WTC11 (cell line): ENCODE measurements around the gene ASIP. TPM values are rescaled to one million over a fixed set of nuclear protein-coding genes. Genes with fewer than 3 reads are reported as not detected.

Source experiments
- ATAC-seq: fragments of 200-7000 bp; cut with Tn5 transposase; 2 replicates; pipeline ENCODE4 v1.10.0; 2021; ENCODE audit warnings: mild to moderate bottlenecking, moderate library complexity
- CTCF ChIA-PET: fragments of 300-600 bp; sonication (Branson Sonifier 250); formaldehyde crosslinking; loops from one replicate; lab custom pipeline; 2021; ENCODE audit warnings: antibody characterized with exemption; lab: Charles Lee
- POLR2A ChIA-PET: fragments of 350-600 bp; sonication (Branson Sonifier 250); formaldehyde crosslinking; loops from one replicate; lab custom pipeline; 2021; ENCODE audit warnings: antibody characterized with exemption; lab: Charles Lee
- DNase-seq: peaks from one replicate; pipeline ENCODE4 v3.0.0; 2021; ENCODE audit warnings: low spot score
- H3K27ac Mint-ChIP-seq: 2 replicates; pipeline ENCODE4 v1.8.0; 2021; ENCODE audit warnings: mixed read lengths
- H3K27me3 Mint-ChIP-seq: 2 replicates; pipeline ENCODE4 v1.8.0; 2021; ENCODE audit warnings: low read depth, mild to moderate bottlenecking, moderate library complexity, mixed read lengths
- H3K36me3 Mint-ChIP-seq: 2 replicates; pipeline ENCODE4 v1.8.0; 2021; ENCODE audit warnings: mixed read lengths
- H3K4me1 Mint-ChIP-seq: 2 replicates; pipeline ENCODE4 v1.8.0; 2022; ENCODE audit warnings: mixed read lengths
- H3K4me3 Mint-ChIP-seq: 2 replicates; pipeline ENCODE4 v1.8.0; 2021; ENCODE audit warnings: mild to moderate bottlenecking, moderate library complexity, mixed read lengths
- H3K9me3 Mint-ChIP-seq: 2 replicates; pipeline ENCODE4 v1.8.0; 2021; ENCODE audit warnings: mixed read lengths
- CREB1 ChIP-seq: sonication (generic); formaldehyde crosslinking; IDR thresholded peaks from 2 replicates; pipeline ENCODE4 v1.8.0; 2023; ENCODE audit warnings: mild to moderate bottlenecking, missing genetic modification reagents
- CREM ChIP-seq: sonication (generic); formaldehyde crosslinking; IDR thresholded peaks from 2 replicates; pipeline ENCODE4 v1.8.1; 2022; ENCODE audit warnings: mild to moderate bottlenecking, missing genetic modification reagents, moderate library complexity
- JAZF1 ChIP-seq: fragments of 250-450 bp; sonication (Bioruptor Pico); IDR thresholded peaks from 2 replicates; pipeline ENCODE4 v1.9.0; 2021; ENCODE audit warnings: moderate library complexity, mild to moderate bottlenecking, inconsistent platforms
- MXD4 ChIP-seq: fragments of 250-450 bp; sonication (Bioruptor Pico); IDR thresholded peaks from 2 replicates; pipeline ENCODE4 v1.8.0; 2021; ENCODE audit warnings: mild to moderate bottlenecking, moderate library complexity, borderline replicate concordance
- NR2C2 ChIP-seq: sonication (generic); formaldehyde crosslinking; IDR thresholded peaks from 2 replicates; pipeline ENCODE4 v1.8.0; 2022; ENCODE audit warnings: mild to moderate bottlenecking, missing genetic modification reagents
- PRDM15 ChIP-seq: sonication (generic); formaldehyde crosslinking; IDR thresholded peaks from 2 replicates; pipeline ENCODE4 v1.8.0; 2022; ENCODE audit warnings: missing genetic modification reagents
- TEAD1 ChIP-seq: sonication (generic); formaldehyde crosslinking; IDR thresholded peaks from 2 replicates; pipeline ENCODE4 v1.8.0; 2022; ENCODE audit warnings: mild to moderate bottlenecking, missing genetic modification reagents
- USF2 ChIP-seq: sonication (generic); formaldehyde crosslinking; IDR thresholded peaks from 2 replicates; pipeline ENCODE4 v1.8.1; 2023; ENCODE audit warnings: mild to moderate bottlenecking, missing genetic modification reagents, moderate library complexity
- ZMAT4 ChIP-seq: fragments of 250-450 bp; sonication (Bioruptor Pico); IDR thresholded peaks from 2 replicates; pipeline ENCODE4 v1.9.0; 2021; ENCODE audit warnings: mild to moderate bottlenecking
- ZNF138 ChIP-seq: sonication (generic); formaldehyde crosslinking; conservative IDR thresholded peaks from 2 replicates; pipeline ENCODE4 v1.8.1; 2022; ENCODE audit warnings: mild to moderate bottlenecking, moderate library complexity, missing genetic modification reagents
- ZNF232 ChIP-seq: sonication (generic); formaldehyde crosslinking; IDR thresholded peaks from 2 replicates; pipeline ENCODE4 v1.8.0; 2022; ENCODE audit warnings: mild to moderate bottlenecking, missing genetic modification reagents
- ZNF263 ChIP-seq: sonication (generic); formaldehyde crosslinking; IDR thresholded peaks from 2 replicates; pipeline ENCODE4 v1.8.1; 2022; ENCODE audit warnings: low read depth, mild to moderate bottlenecking, moderate library complexity, missing genetic modification reagents
- ZNF396 ChIP-seq: fragments of 250-450 bp; sonication (Bioruptor Pico); IDR thresholded peaks from 2 replicates; pipeline ENCODE4 v1.8.0; 2021; ENCODE audit warnings: mild to moderate bottlenecking, moderate library complexity, borderline replicate concordance
- ZSCAN18 ChIP-seq: fragments of 250-450 bp; sonication (Bioruptor Pico); IDR thresholded peaks from 2 replicates; pipeline ENCODE4 v2.1.2; 2022; ENCODE audit warnings: mild to moderate bottlenecking, moderate library complexity
- total RNA-seq: library from RNA; stranded (reverse); gene quantifications from 3 replicates; pipeline ENCODE4 v1.2.3, GENCODE V29; 2021
- TF ChIP-seq, protein P1 (sequence below): sonication (generic); formaldehyde crosslinking; IDR thresholded peaks from 2 replicates; pipeline ENCODE4 v1.8.1; 2023; ENCODE audit warnings: mild to moderate bottlenecking, missing genetic modification reagents, moderate library complexity
- TF ChIP-seq, protein P2 (sequence below): sonication (generic); formaldehyde crosslinking; conservative IDR thresholded peaks from 2 replicates; pipeline ENCODE4 v1.8.1; 2023; ENCODE audit warnings: mild to moderate bottlenecking, low read depth, missing genetic modification reagents, moderate library complexity

Gene ASIP
- total RNA-seq, 1 experiment from 2014 or later = not detected

GRCh38 chr20:34216382-34216742 is 24.9 kb upstream of the ASIP start (continued):
- TF ChIP-seq ZSCAN18 (CRISPR knock-in tag) (no peak), USF2 (no peak), NR2C2 (CRISPR knock-in tag) (no peak), ZNF232 (CRISPR knock-in tag) (no peak)

DNA sequence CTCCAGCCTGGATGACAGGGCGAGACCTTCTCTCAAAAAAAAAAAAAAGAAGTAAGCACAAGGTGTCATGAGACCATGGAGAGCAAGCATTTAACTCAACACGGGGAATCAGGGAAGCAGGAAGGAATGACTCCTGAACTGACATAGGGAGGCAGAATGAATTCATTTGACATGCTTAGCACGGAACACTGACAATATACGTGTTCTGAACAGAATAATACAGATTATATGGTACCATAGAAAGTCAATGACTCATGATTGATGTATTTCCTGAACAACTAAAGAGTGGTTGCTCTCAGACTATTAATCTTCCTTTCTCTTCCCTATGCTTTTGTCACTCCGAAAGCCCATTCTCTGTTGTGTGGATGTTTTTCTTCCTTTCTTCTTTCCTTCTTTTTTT is 20.7 kb upstream of the ASIP start:
- Mint-ChIP-seq H3K4me3 (no peak overlapping the region), H3K36me3 (no peaks in the 10 kb centered on the region), H3K4me1 (peaks cover 5% of the 10 kb centered on the region; the same call in 1 of the 2 replicates), H3K27ac (no peak overlapping the region)
- DNase-seq (no peak), ATAC-seq (no peak)
- CTCF ChIA-PET = no interaction called here
- POLR2A ChIA-PET = interaction anchor here (0.6 kb wide), 1 partner anchor 990 kb away, joined by 6 read pairs; no protein-coding TSS in a partner anchor
- TF ChIP-seq ZMAT4 (no peak), ZNF263 (no peak), USF2 (no peak), PRDM15 (no peak), JAZF1 (no peak), ZNF138 (CRISPR knock-in tag) (no peak), ZSCAN18 (CRISPR knock-in tag) (no peak), TEAD1 (CRISPR knock-in tag) (no peak), MXD4 (CRISPR knock-in tag) (no peak), ZNF396 (CRISPR knock-in tag) (no peak), CREB1 (CRISPR knock-in tag) (no peak), CREM (CRISPR knock-in tag) (no peak)
- TF ChIP-seq, protein P1, sequence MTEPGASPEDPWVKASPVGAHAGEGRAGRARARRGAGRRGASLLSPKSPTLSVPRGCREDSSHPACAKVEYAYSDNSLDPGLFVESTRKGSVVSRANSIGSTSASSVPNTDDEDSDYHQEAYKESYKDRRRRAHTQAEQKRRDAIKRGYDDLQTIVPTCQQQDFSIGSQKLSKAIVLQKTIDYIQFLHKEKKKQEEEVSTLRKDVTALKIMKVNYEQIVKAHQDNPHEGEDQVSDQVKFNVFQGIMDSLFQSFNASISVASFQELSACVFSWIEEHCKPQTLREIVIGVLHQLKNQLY (CRISPR knock-in tag) = no peak
- TF ChIP-seq, protein P2, sequence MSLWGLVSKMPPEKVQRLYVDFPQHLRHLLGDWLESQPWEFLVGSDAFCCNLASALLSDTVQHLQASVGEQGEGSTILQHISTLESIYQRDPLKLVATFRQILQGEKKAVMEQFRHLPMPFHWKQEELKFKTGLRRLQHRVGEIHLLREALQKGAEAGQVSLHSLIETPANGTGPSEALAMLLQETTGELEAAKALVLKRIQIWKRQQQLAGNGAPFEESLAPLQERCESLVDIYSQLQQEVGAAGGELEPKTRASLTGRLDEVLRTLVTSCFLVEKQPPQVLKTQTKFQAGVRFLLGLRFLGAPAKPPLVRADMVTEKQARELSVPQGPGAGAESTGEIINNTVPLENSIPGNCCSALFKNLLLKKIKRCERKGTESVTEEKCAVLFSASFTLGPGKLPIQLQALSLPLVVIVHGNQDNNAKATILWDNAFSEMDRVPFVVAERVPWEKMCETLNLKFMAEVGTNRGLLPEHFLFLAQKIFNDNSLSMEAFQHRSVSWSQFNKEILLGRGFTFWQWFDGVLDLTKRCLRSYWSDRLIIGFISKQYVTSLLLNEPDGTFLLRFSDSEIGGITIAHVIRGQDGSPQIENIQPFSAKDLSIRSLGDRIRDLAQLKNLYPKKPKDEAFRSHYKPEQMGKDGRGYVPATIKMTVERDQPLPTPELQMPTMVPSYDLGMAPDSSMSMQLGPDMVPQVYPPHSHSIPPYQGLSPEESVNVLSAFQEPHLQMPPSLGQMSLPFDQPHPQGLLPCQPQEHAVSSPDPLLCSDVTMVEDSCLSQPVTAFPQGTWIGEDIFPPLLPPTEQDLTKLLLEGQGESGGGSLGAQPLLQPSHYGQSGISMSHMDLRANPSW (CRISPR knock-in tag) = no peak
- TF ChIP-seq, all 79 proteins: peak for 0
- Mint-ChIP-seq H3K9me3 (peaks cover 3% of the 10 kb centered on the region; the same call in 1 of the 2 replicates), H3K27me3 (peaks cover 25% of the 10 kb centered on the region)
